ENCODE data around the gene DIDO1. TPM values are rescaled to one million over a fixed set of nuclear protein-coding genes. Genes with fewer than 3 reads are reported as not detected.

The DIDO1 gene
- total and polyA plus RNA-seq, 2 of the 13 experiments (the other 11 are each of a cell fraction or from before 2014, with no cell fraction given), result 75.0 to 75.1 TPM

DNA sequence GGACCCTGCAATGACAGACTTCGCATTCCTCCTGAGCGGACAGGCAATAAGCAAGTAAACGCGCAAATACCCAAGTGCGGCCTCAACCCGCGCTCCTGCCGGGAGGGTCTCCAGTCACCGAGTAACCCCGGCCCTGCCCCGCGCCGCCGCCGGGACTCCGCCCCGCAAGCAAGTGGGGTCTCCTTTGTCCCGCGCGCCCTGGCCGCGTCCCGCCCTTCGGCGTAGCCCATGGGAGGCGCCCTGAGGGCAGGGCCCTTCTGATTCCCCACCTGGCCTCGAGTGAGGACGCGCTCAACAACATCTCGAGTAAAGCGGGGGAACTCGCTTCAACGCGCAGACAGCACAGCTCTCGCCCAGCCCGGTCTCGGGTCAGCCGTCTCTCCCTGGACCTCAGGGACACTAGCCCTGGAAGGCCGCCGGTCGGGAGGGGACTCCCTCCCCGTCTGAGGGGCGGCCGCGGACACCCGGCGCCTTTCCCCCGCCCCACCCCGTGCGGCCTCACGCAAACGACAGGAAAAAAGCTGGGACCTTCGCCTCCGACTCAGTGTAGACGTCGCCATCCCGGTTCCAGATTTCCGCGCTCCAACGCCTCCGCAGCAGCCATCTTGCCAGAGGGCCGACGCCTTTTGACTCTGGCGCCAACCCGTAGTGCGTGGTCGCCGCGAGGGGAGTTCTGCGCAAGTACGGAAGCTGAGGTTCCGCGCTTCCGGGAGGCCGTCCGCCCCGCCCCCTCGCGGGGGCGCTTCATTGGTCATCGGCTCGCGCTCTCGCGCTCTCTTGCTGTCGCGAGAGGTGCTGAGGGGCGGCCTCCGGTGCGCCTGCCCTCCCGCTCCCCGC is 11.2 kb upstream of the DIDO1 start (continued):
- TF ChIP-seq FOXO4 (CRISPR knock-in tag; conservative IDR thresholded peaks at IDR 0.05), result no peak
- TF ChIP-seq ZNF550 (CRISPR knock-in tag; IDR thresholded peaks at IDR 0.05; ENCODE audit: borderline replicate concordance), result no peak
- TF ChIP-seq ZNF354B (CRISPR knock-in tag; IDR thresholded peaks at IDR 0.05), result peak; percentile 83; the same call in 1 of the 2 replicates
- peak; percentile 43; the same call in 1 of the 2 replicates for TF ChIP-seq FOSL1 (CRISPR knock-in tag; IDR thresholded peaks at IDR 0.05; ENCODE audit: borderline replicate concordance)
- TF ChIP-seq EED (CRISPR knock-in tag; IDR thresholded peaks at IDR 0.05), result peak; percentile 90
- TF ChIP-seq SALL2 (CRISPR knock-in tag; IDR thresholded peaks at IDR 0.05), result peak; percentile 90
- TF ChIP-seq ZNF644 (CRISPR knock-in tag; IDR thresholded peaks at IDR 0.05; ENCODE audit: low read depth), result peak; percentile 53; the same call in 1 of the 2 replicates
- TF ChIP-seq ZNF563 (CRISPR knock-in tag; IDR thresholded peaks at IDR 0.05), result peak; percentile 95
- peak; percentile 43; the same call in 1 of the 2 replicates for TF ChIP-seq DNMT3B (CRISPR knock-in tag; conservative IDR thresholded peaks at IDR 0.05)
- TF ChIP-seq ZNF660 (CRISPR knock-in tag; IDR thresholded peaks at IDR 0.05; ENCODE audit: borderline replicate concordance, low read depth), result no peak
- peak; percentile 93 for TF ChIP-seq KLF12 (CRISPR knock-in tag; IDR thresholded peaks at IDR 0.05; ENCODE audit: borderline replicate concordance)
- peak; percentile 96; the same call in 1 of the 2 replicates for TF ChIP-seq ZBTB20 (CRISPR knock-in tag; IDR thresholded peaks at IDR 0.05; ENCODE audit: borderline replicate concordance, low read depth)
- peak; percentile 97 for TF ChIP-seq YY1 (IDR thresholded peaks at IDR 0.05; ENCODE audit: insufficient read depth, insufficient replicate concordance, low read depth, low read length)
- peak; percentile 95 for TF ChIP-seq AGO2 (optimal IDR thresholded peaks at IDR 0.05; ENCODE audit: low read depth, low read length)
- 0 out of 2 replicates have a peak, but pooled peaks have one; percentile 44 for TF ChIP-seq NCOA1 (CRISPR knock-in tag; IDR thresholded peaks at IDR 0.05)
- peak; percentile 85; the same call in 1 of the 2 replicates for TF ChIP-seq DNMT1 (CRISPR knock-in tag; IDR thresholded peaks at IDR 0.05)
- peak; percentile 99 for TF ChIP-seq PCBP1 (IDR thresholded peaks at IDR 0.05; ENCODE audit: borderline replicate concordance, low read depth, low read length)
- 0 out of 2 replicates have a peak, but pooled peaks have one; percentile 35 for TF ChIP-seq AHDC1 (CRISPR knock-in tag; IDR thresholded peaks at IDR 0.05; ENCODE audit: borderline replicate concordance)
- TF ChIP-seq ZBTB7A (CRISPR knock-in tag; IDR thresholded peaks at IDR 0.05), result peak; percentile 83
- peak; percentile 68 for TF ChIP-seq ZNF746 (CRISPR knock-in tag; IDR thresholded peaks at IDR 0.05)
- TF ChIP-seq ZSCAN30 (CRISPR knock-in tag; IDR thresholded peaks at IDR 0.05), result no peak
- TF ChIP-seq, protein P1, sequence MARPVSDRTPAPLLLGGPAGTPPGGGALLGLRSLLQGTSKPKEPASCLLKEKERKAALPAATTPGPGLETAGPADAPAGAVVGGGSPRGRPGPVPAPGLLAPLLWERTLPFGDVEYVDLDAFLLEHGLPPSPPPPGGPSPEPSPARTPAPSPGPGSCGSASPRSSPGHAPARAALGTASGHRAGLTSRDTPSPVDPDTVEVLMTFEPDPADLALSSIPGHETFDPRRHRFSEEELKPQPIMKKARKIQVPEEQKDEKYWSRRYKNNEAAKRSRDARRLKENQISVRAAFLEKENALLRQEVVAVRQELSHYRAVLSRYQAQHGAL (CRISPR knock-in tag; IDR thresholded peaks at IDR 0.05; ENCODE audit: not compliant biosample characterization), result no peak

All from HepG2 (cell line).